ENCODE results near the gene INTS12.

The INTS12 gene

GRCh38 chr4:105686571-105686970, 21.9 kb downstream of the INTS12 start:
- no peak overlapping the region for H3K27ac ChIP-seq
- DNase-seq (ENCODE audit: low read depth, low spot score): no peak

- H3K27ac ChIP-seq: peak overlapping the region; percentile 12
- peak; percentile 55 for DNase-seq (ENCODE audit: low read depth, low spot score)
Measured at GRCh38 chr4:105683038-105683437, 25.5 kb downstream of the INTS12 start.

- DNase-seq (ENCODE audit: low read depth, low spot score): no peak
- H3K27ac ChIP-seq: no peak overlapping the region
Measured at GRCh38 chr4:105679186-105679585, 29.3 kb downstream of the INTS12 start.

GRCh38 chr4:105677709-105678108, 30.8 kb downstream of the INTS12 start:
- H3K27ac ChIP-seq: no peak overlapping the region
- no peak for DNase-seq (ENCODE audit: low read depth, low spot score)

GRCh38 chr4:105674011-105674410, 34.5 kb downstream of the INTS12 start:
- no peak overlapping the region for H3K27ac ChIP-seq
- no peak for DNase-seq (ENCODE audit: low read depth, low spot score)

- H3K27ac ChIP-seq: no peak overlapping the region
- no peak for DNase-seq (ENCODE audit: low read depth, low spot score)
Measured at GRCh38 chr4:105671301-105671700, 37.2 kb downstream of the INTS12 start.

- no peak overlapping the region for H3K27ac ChIP-seq
- DNase-seq (ENCODE audit: low read depth, low spot score): no peak
Measured at GRCh38 chr4:105670684-105671083, 37.8 kb downstream of the INTS12 start.

GRCh38 chr4:105666693-105667092, 41.8 kb downstream of the INTS12 start:
- H3K27ac ChIP-seq: no peak overlapping the region
- DNase-seq (ENCODE audit: low read depth, low spot score): no peak

GRCh38 chr4:105662935-105663675, 45.4 kb downstream of the INTS12 start:
- no peak for DNase-seq (ENCODE audit: low read depth, low spot score)
- no peak overlapping the region for H3K27ac ChIP-seq

- no peak overlapping the region for H3K27ac ChIP-seq
- no peak for DNase-seq (ENCODE audit: low read depth, low spot score)
Measured at GRCh38 chr4:105661028-105661427, 47.5 kb downstream of the INTS12 start.

- DNase-seq (ENCODE audit: low read depth, low spot score): no peak
- no peak overlapping the region for H3K27ac ChIP-seq
Measured at GRCh38 chr4:105659190-105659589, 49.3 kb downstream of the INTS12 start.

- H3K27ac ChIP-seq: no peak overlapping the region
- peak; percentile 29 for DNase-seq (ENCODE audit: low read depth, low spot score)
Measured at GRCh38 chr4:105657117-105657765, 51.2 kb downstream of the INTS12 start.

- DNase-seq (ENCODE audit: low read depth, low spot score): no peak
Measured at GRCh38 chr4:105652286-105652888, 56.1 kb downstream of the INTS12 start.

GRCh38 chr4:105651884-105652283, 56.6 kb downstream of the INTS12 start:
- DNase-seq (ENCODE audit: low read depth, low spot score): no peak
- no peak overlapping the region for H3K27ac ChIP-seq

More at GRCh38 chr4:105652286-105652888, 56.1 kb downstream of the INTS12 start:
- H3K27ac ChIP-seq: no peak overlapping the region

GRCh38 chr4:105650190-105650589, 58.3 kb downstream of the INTS12 start:
- H3K27ac ChIP-seq: no peak overlapping the region
- DNase-seq (ENCODE audit: low read depth, low spot score): no peak

- no peak overlapping the region for H3K27ac ChIP-seq
- DNase-seq (ENCODE audit: low read depth, low spot score): no peak
Measured at GRCh38 chr4:105645440-105645839, 63.0 kb downstream of the INTS12 start.

- peak; percentile 39 for DNase-seq (ENCODE audit: low read depth, low spot score)
- no peak overlapping the region for H3K27ac ChIP-seq
Measured at GRCh38 chr4:105644257-105644656, 64.2 kb downstream of the INTS12 start.

GRCh38 chr4:105641845-105642244, 66.6 kb downstream of the INTS12 start:
- no peak for DNase-seq (ENCODE audit: low read depth, low spot score)
- H3K27ac ChIP-seq: no peak overlapping the region

GRCh38 chr4:105637408-105638176, 70.9 kb downstream of the INTS12 start:
- no peak overlapping the region for H3K27ac ChIP-seq
- no peak for DNase-seq (ENCODE audit: low read depth, low spot score)

GRCh38 chr4:105634402-105635080, 73.9 kb downstream of the INTS12 start:
- no peak for DNase-seq (ENCODE audit: low read depth, low spot score)
- H3K27ac ChIP-seq: no peak overlapping the region
